Pons (tissue), 1 donor: Measurements from ENCODE around the gene SLC38A7.
"Not testable (repeated sequence)": the region's sequence is repeated elsewhere in the genome, so short reads cannot be mapped to it uniquely, and the experiment has no call there.

Experiments used
- DNase-seq: peaks from one replicate; pipeline ENCODE4 v3.0.0-alpha.2; 2016; ENCODE audit warnings: low spot score

Gene SLC38A7

GRCh38 chr16:58684354-58685083 is at the start of gene SLC38A7:
Gene SLC38A7, minus strand, starts transcription at chr16:58684770. Its CDS starts 4,644 bp downstream, at chr16:58680126.
- DNase-seq: peak; percentile 88

- peak; percentile 69 for DNase-seq
Observed at GRCh38 chr16:58733671-58734458, 49.3 kb upstream of the SLC38A7 start, which contains the start of gene GOT2. Gene GOT2, minus strand, starts transcription at chr16:58734316. Its CDS starts 88 bp downstream, at chr16:58734228.

- peak; percentile 38 for DNase-seq
Observed at GRCh38 chr16:58733248-58733670, 48.7 kb upstream of the SLC38A7 start.

GRCh38 chr16:58732545-58733247 is 48.1 kb upstream of the SLC38A7 start:
- DNase-seq: peak; percentile 25

- peak; percentile 79 for DNase-seq
Observed at GRCh38 chr16:58730724-58731370, 46.3 kb upstream of the SLC38A7 start.

GRCh38 chr16:58727796-58728568 is 43.4 kb upstream of the SLC38A7 start:
- DNase-seq: no peak

GRCh38 chr16:58727028-58727781 is 42.6 kb upstream of the SLC38A7 start:
- no peak for DNase-seq

GRCh38 chr16:58723109-58723508 is 38.5 kb upstream of the SLC38A7 start:
- DNase-seq: no peak

- DNase-seq: no peak
Observed at GRCh38 chr16:58717994-58718393, 33.4 kb upstream of the SLC38A7 start.

- no peak for DNase-seq
Observed at GRCh38 chr16:58716468-58716867, 31.9 kb upstream of the SLC38A7 start.

- no peak for DNase-seq
Observed at GRCh38 chr16:58713742-58714141, 29.2 kb upstream of the SLC38A7 start.

GRCh38 chr16:58709333-58709732 is 24.8 kb upstream of the SLC38A7 start:
- DNase-seq: no peak

GRCh38 chr16:58699151-58699550 is 14.6 kb upstream of the SLC38A7 start:
- DNase-seq: no peak

GRCh38 chr16:58695368-58695767 is 10.8 kb upstream of the SLC38A7 start:
- DNase-seq: no peak

- DNase-seq: no peak
Observed at GRCh38 chr16:58692450-58692849, 7.9 kb upstream of the SLC38A7 start.

- DNase-seq: not testable (repeated sequence)
Observed at GRCh38 chr16:58686985-58687706, 2.6 kb upstream of the SLC38A7 start.

GRCh38 chr16:58685084-58685449 is 497 bp upstream of the SLC38A7 start:
- DNase-seq: no peak

- no peak for DNase-seq
Observed at GRCh38 chr16:58684001-58684353, 593 bp downstream of the SLC38A7 start.

- DNase-seq: no peak
Observed at GRCh38 chr16:58679763-58680162, 4.8 kb downstream of the SLC38A7 start.

- peak; percentile 71 for DNase-seq
Observed at GRCh38 chr16:58678716-58679115, 5.9 kb downstream of the SLC38A7 start.
